K562 (cell line): ENCODE data around the gene CAPZA1. TPM values are rescaled to one million over a fixed set of nuclear protein-coding genes. Genes with fewer than 3 reads are reported as not detected.

Source experiments
- ATAC-seq: fragments of 200-7000 bp; cut with Tn5 transposase; 3 replicates; pipeline ENCODE4 v1.9.1; 2020; ENCODE audit warnings: moderate library complexity
- BruUV-seq: library from RNA; stranded (reverse); fragments of 400-500 nt; replicated peaks from 2 replicates; lab custom pipeline; 2021; lab: Mats Ljungman, UMichigan
- CTCF ChIA-PET: fragments of 300-600 bp; formaldehyde crosslinking; extraction: SDS; loops from one replicate; lab custom pipeline; 2021; ENCODE audit warnings: low intra/inter-chr PET ratio; lab: Yijun Ruan, JAX
- POLR2A ChIA-PET: fragments of 300-600, 350-650 bp; sonication (Branson Sonifier 250); formaldehyde crosslinking; extraction: SDS; loops from one replicate; lab custom pipeline; 2021; ENCODE audit warnings: antibody characterized with exemption, inconsistent platforms; lab: Yijun Ruan, JAX
- DNase-seq, 4 experiments: peaks; one replicate each; pipeline versions ENCODE4 v3.0.0 to v3.0.0-alpha.2; 2011 to 2018; ENCODE audit warnings: low spot score in 3 of 4, mixed read lengths in 3 of 4; ENCODE audit errors: extremely low read depth in 1 of 4
- FAIRE-seq: peaks from 2 replicates; lab custom pipeline; 2011; peaks lifted over from hg19 to GRCh38; lab: Jason Lieb, UNC
- H2AFZ ChIP-seq: 2 replicates; pipeline ENCODE4 v1.6.0; 2011; ENCODE audit warnings: low read depth, low read length, control low read depth, inconsistent platforms
- H3K27ac ChIP-seq: fragments of 200-600 bp; 3 replicates; pipeline ENCODE4 v1.8.0; 2011; ENCODE audit warnings: low read depth, mild to moderate bottlenecking, control low read depth, inconsistent platforms, low read length, moderate library complexity, mixed read lengths; ENCODE audit errors: extremely low read depth
- H3K27me3 ChIP-seq, 2 experiments: fragments of 300-600 bp in 1 of 2; 2 replicates in 1 of 2; 3 replicates in 1 of 2; pipeline versions ENCODE4 v1.6.0 to v1.8.0; 2011; ENCODE audit warnings: inconsistent platforms in 2 of 2, low read length in 2 of 2, mild to moderate bottlenecking in 1 of 2, mixed read lengths in 1 of 2, moderate library complexity in 1 of 2; ENCODE audit not compliant: control insufficient read depth in 2 of 2, insufficient read depth in 2 of 2
- H3K36me3 ChIP-seq: fragments of 300-600 bp; 3 replicates; pipeline ENCODE4 v1.8.0; 2011; ENCODE audit warnings: mild to moderate bottlenecking, low read length, inconsistent platforms; ENCODE audit not compliant: control insufficient read depth, insufficient read depth
- H3K4me1 ChIP-seq, 2 experiments: fragments of 200-600 bp in 1 of 2; replicated peaks in 1 of 2; 2 replicates in 1 of 2; 3 replicates in 1 of 2; pipeline versions ENCODE4 v1.5.1 to v1.8.0; 2011; ENCODE audit warnings: inconsistent platforms in 2 of 2, low read length in 2 of 2, mild to moderate bottlenecking in 1 of 2, mixed read lengths in 1 of 2, moderate library complexity in 1 of 2; ENCODE audit not compliant: control insufficient read depth in 2 of 2, insufficient read depth in 2 of 2
- H3K4me2 ChIP-seq: 2 replicates; pipeline ENCODE4 v1.6.1; 2011; ENCODE audit warnings: low read length, control low read depth, inconsistent platforms, mixed read lengths; ENCODE audit not compliant: insufficient read depth
- H3K4me3 ChIP-seq: fragments of 200-600 bp; sonication (generic), shearing (Covaris generic); 2 replicates; pipeline ENCODE4 v1.5.1; 2016; ENCODE audit warnings: control low read depth, inconsistent platforms
- H3K79me2 ChIP-seq: fragments of 200-600 bp; 3 replicates; pipeline ENCODE4 v1.8.0; 2011; ENCODE audit warnings: low read length, inconsistent platforms; ENCODE audit not compliant: control insufficient read depth, insufficient read depth
- H3K9ac ChIP-seq, 2 experiments: 2 replicates each; pipeline versions ENCODE4 v1.6.0 to v1.6.1; 2011; ENCODE audit warnings: low read depth in 2 of 2, low read length in 2 of 2, control low read depth in 1 of 2, inconsistent platforms in 1 of 2, mild to moderate bottlenecking in 1 of 2, mixed read lengths in 1 of 2; ENCODE audit not compliant: insufficient read depth in 1 of 2
- H3K9me1 ChIP-seq: one replicate; pipeline ENCODE4 v1.6.0; 2011; ENCODE audit warnings: inconsistent platforms, mild to moderate bottlenecking, low read length, moderate library complexity; ENCODE audit not compliant: control insufficient read depth, insufficient read depth
- H3K9me3 ChIP-seq: replicated peaks from 2 replicates; pipeline ENCODE4 v1.5.1; 2011; ENCODE audit warnings: low read depth, low read length, inconsistent platforms; ENCODE audit not compliant: control insufficient read depth, insufficient read depth
- H4K20me1 ChIP-seq: replicated peaks from 2 replicates; pipeline ENCODE4 v1.6.1; 2011; ENCODE audit warnings: low read length, inconsistent platforms, mixed read lengths; ENCODE audit not compliant: control insufficient read depth, insufficient read depth
- HMGXB4 ChIP-seq: sonication (generic); formaldehyde crosslinking; IDR thresholded peaks from 2 replicates; pipeline ENCODE4 v1.8.1; 2023; ENCODE audit warnings: mild to moderate bottlenecking, missing genetic modification reagents
- MECOM ChIP-seq: fragments of 250-450 bp; sonication (Bioruptor Pico); IDR thresholded peaks from 2 replicates; pipeline ENCODE4 v1.8.0; 2022; ENCODE audit warnings: inconsistent platforms
- SP2 ChIP-seq: IDR thresholded peaks from 2 replicates; pipeline ENCODE4 v1.6.1; 2011; ENCODE audit warnings: mild to moderate bottlenecking, low read depth, low read length, moderate library complexity; ENCODE audit not compliant: poor library complexity, severe bottlenecking; ENCODE audit errors: extremely low read depth
- WHSC1 ChIP-seq: IDR thresholded peaks from one replicate; pipeline ENCODE4 v1.6.1; 2012; ENCODE audit warnings: low read length, control low read depth, inconsistent platforms
- ZNF76 ChIP-seq: fragments of 250-450 bp; sonication (Bioruptor Pico); IDR thresholded peaks from 2 replicates; pipeline ENCODE4 v1.4.0; 2020; ENCODE audit warnings: mild to moderate bottlenecking, moderate library complexity, borderline replicate concordance
- in situ Hi-C: fragments of 300-500 bp; cut with MboI; formaldehyde crosslinking; loops from 4 replicates; pipeline ENCODE4 v1.15.0; 2018; ENCODE audit warnings: inconsistent platforms, mixed read lengths
- intact Hi-C: fragments of 100-400 bp; cut with micrococcal nuclease; formaldehyde crosslinking; loops from 2 replicates; pipeline ENCODE4 v1.14.2; 2022
- polyA plus RNA-seq, 8 experiments: library from polyadenylated mRNA; depleted of rRNA in 4 of 8; stranded (reverse) in 5 of 8; unstranded in 3 of 8; fragments of >200 nt; fragmentation: Nextera tagmentation in 2 of 8; fragmentation: Illumina TruSeq in 1 of 8; extraction: Ambion mirVana in 2 of 8; extraction: Trizol in 1 of 8; gene quantifications; 2 replicates each; pipeline versions ENCODE4 v1.2.1 to v1.2.3, GENCODE V29; 2011 to 2014; ENCODE audit warnings: inconsistent platforms in 1 of 8, missing spikeins in 1 of 8
- total RNA-seq, 7 experiments: library from RNA; depleted of rRNA in 6 of 7; stranded (reverse); fragments of >200 nt in 6 of 7; fragmentation: Illumina TruSeq in 2 of 7; extraction: Trizol in 2 of 7; gene quantifications; 2 replicates each; pipeline versions ENCODE4 v1.2.1 to v1.2.3, GENCODE V29; 2011 to 2021; ENCODE audit warnings: low replicate concordance in 1 of 7

The CAPZA1 gene
- total and polyA plus RNA-seq, 9 of the 15 experiments (the other 6 are each of a cell fraction or from before 2014, with no cell fraction given), result 237 to 1,020 (median 306) TPM

- peaks cover 41% of the 10 kb centered on the region for H3K36me3 ChIP-seq
- in situ Hi-C loops, result no loop called here
- ChIA-PET CTCF (no interaction called here), POLR2A (interaction anchor here (0.6 to 1.4 kb wide), 4 partner anchors 9 to 133 kb away, joined by 3 to 4 read pairs (median 3); no protein-coding TSS in a partner anchor)
- H3K4me2 ChIP-seq, result no peak overlapping the region
- intact Hi-C loops, result no loop called here
- FAIRE-seq (no peak), DNase-seq (no peak), ATAC-seq (no peak)
- H4K20me1 ChIP-seq, result peaks cover 41% of the 10 kb centered on the region
- H3K9ac ChIP-seq, result no peak overlapping the region
- H3K27me3 ChIP-seq, result no peaks in the 10 kb centered on the region
- no peaks in the 10 kb centered on the region for H3K9me3 ChIP-seq
- TF ChIP-seq SP2, result no peak
- TF ChIP-seq HMGXB4 (CRISPR knock-in tag), result no peak
- no peak for TF ChIP-seq MECOM
- TF ChIP-seq WHSC1, result no peak
- no peak for TF ChIP-seq ZNF76
- peaks cover 21 to 34% of the 10 kb centered on the region in 2 experiments for H3K4me1 ChIP-seq
- no peak overlapping the region for H2AFZ ChIP-seq
- peaks cover 99% of the 10 kb centered on the region for H3K79me2 ChIP-seq
- no TSS peak for BruUV-seq
- H3K9me1 ChIP-seq, result no peaks in the 10 kb centered on the region
- no peak overlapping the region for H3K4me3 ChIP-seq
- no peak overlapping the region; the same call in 2 of the 3 replicates for H3K27ac ChIP-seq
Observed at GRCh38 chr1:112634367-112634766, 14.7 kb downstream of the CAPZA1 start.
